ENCODE measurements around the gene CHURC1. TPM values are rescaled to one million over a fixed set of nuclear protein-coding genes. Genes with fewer than 3 reads are reported as not detected.
"Not testable (repeated sequence)": the region's sequence is repeated elsewhere in the genome, so short reads cannot be mapped to it uniquely, and the experiment has no call there.

The CHURC1 gene
- polyA plus RNA-seq, 4 donors = 46.6 to 79.0 (median 61.3) TPM

- no peak for DNase-seq (ENCODE audit: low read depth in 4 of 4, low spot score in 3 of 4)
These were observed 8.2 kb upstream of the CHURC1 start for GRCh38 chr14:64906022-64906421.

GRCh38 chr14:64910847-64911495, 3.3 kb upstream of the CHURC1 start:
- no peak for DNase-seq (ENCODE audit: low read depth in 4 of 4, low spot score in 3 of 4)

- no peak for DNase-seq (ENCODE audit: low read depth in 4 of 4, low spot score in 3 of 4)
These were observed 2.0 kb upstream of the CHURC1 start for GRCh38 chr14:64912261-64912660.

GRCh38 chr14:64913477-64913876, 778 bp upstream of the CHURC1 start:
- DNase-seq (ENCODE audit: low read depth in 4 of 4, low spot score in 3 of 4) = not testable (repeated sequence)

GRCh38 chr14:64915029-64915424, 772 bp downstream of the CHURC1 start:
- DNase-seq (ENCODE audit: low read depth in 4 of 4, low spot score in 3 of 4) = no peak

- DNase-seq (ENCODE audit: low read depth in 4 of 4, low spot score in 3 of 4) = no peak
These were observed 1.5 kb downstream of the CHURC1 start for GRCh38 chr14:64915797-64916196.

- no peak for DNase-seq (ENCODE audit: low read depth in 4 of 4, low spot score in 3 of 4)
These were observed 4.0 kb downstream of the CHURC1 start for GRCh38 chr14:64918216-64918615.

DNA sequence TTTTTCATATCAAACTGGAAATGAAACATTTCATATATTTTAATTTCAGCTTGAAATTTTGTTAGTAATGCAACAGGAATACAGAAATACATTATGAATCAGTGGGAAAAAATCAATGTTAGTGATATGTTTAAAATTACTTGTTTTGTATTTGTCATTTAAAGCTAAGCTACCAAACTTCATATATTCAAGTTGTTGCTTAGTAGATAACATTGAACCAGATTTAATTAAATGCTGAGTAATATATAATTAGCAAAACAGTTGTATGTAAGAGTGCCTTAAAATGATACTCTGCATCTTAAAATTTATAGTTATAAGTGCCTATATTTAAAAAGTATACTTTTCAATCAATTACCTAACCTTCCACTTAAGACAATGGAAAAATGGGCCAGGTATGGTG, 5.0 kb downstream of the CHURC1 start:
- DNase-seq (ENCODE audit: low read depth in 4 of 4, low spot score in 3 of 4) = no peak

- DNase-seq (ENCODE audit: low read depth in 4 of 4, low spot score in 3 of 4) = no peak
These were observed 5.4 kb downstream of the CHURC1 start for GRCh38 chr14:64919618-64920017.

DNA sequence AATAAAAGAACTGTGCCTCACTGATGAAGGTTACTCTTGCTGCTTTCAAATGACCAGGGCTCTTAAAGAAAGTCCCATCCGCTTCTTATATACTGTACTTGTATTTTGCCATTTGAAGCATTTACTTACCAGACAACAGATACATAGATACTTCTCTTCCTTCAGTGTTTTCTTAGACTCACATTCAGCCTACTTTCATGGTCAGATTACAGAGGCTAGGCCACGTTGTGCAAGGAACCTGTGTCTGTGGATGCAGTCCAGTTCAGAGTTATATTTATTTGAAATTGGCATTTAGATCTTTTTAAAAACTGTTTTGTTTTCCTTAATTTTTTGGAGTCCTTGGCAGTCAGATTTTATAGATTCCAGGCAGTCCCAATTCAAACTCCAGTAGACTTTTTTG, 6.2 kb downstream of the CHURC1 start:
- no peak for DNase-seq (ENCODE audit: low read depth in 4 of 4, low spot score in 3 of 4)

GRCh38 chr14:64923015-64923414, 8.8 kb downstream of the CHURC1 start:
- DNase-seq (ENCODE audit: low read depth in 4 of 4, low spot score in 3 of 4) = no peak

GRCh38 chr14:64926398-64926995, 12.2 kb downstream of the CHURC1 start:
- DNase-seq (ENCODE audit: low read depth in 4 of 4, low spot score in 3 of 4) = no peak

- DNase-seq (ENCODE audit: low read depth in 4 of 4, low spot score in 3 of 4) = no peak
These were observed 12.8 kb downstream of the CHURC1 start for GRCh38 chr14:64927031-64927430.

GRCh38 chr14:64928239-64929013, 14.2 kb downstream of the CHURC1 start:
- DNase-seq (ENCODE audit: low read depth in 4 of 4, low spot score in 3 of 4) = no peak

DNA sequence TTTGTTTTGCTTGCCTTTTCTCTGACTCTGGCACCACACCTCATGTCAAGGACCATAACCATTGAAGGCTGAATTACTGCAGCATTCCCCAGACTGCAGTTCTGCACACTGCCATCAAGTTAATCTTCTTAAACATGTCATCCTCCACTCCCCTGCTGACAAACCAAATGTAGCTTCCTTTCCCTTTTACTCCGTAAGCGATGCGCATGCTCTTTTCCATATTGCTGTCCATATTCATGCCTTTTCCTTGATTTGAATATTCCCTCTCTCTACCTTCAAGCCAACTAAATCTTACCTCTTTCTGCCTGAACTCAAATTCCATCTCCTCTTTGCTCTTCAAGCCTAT, 14.7 kb downstream of the CHURC1 start:
- DNase-seq (ENCODE audit: low read depth in 4 of 4, low spot score in 3 of 4) = no peak

DNA sequence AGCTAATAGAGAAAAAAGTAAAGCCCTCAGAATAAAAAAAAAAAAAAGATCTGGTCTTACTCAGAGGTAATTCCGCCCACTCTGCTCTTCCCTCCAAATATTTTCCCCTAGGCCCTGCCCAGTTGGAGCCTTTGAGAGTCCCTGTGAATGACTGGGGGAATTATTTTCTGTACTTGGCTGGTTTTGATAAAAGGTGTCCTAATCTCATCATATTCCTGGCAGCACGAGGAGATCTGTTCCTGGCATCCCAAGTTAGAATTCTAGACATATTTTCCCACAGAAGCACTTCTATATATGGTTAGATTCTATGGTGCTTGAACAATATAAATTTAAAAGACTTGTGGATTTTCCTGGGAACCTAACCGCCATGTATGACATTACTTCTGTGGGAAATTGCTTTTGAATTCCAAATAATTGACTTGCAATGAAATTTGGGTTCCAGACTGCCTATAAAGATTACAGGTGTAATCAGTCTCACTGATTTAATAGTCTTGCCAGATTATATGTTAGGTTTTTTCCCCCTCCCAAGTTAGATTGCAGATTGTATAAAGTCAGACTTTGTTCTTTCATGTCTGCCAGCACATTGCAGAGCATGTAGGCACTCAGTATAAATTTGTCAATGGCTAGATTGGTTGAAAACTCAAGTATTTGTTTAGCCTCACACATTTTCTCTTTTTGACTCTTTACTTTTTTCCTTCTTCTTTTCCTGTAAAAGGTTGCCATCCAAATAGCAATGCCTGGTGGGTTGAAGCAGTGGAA, 16.0 kb downstream of the CHURC1 start:
- DNase-seq (ENCODE audit: low read depth in 4 of 4, low spot score in 3 of 4) = no peak

DNA sequence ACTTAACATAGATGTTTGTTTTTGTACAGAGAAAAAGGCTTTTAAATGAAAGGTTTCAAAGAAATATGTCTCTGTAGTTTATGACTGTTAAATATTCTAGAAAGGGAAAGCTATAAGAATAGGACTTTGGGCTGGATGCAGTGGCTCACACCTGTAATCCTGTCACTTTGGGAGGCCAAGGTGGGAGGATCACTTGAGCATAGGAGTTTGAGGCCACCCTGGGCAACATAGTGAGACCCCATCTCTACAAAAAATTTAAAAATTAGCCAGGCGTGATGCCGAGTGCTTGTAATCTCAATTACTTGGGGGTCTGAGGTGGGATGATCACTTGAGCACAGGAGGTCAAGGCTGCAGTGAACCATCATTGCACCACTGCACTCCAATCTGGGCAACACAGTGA, 16.9 kb downstream of the CHURC1 start:
- no peak for DNase-seq (ENCODE audit: low read depth in 4 of 4, low spot score in 3 of 4)

DNA sequence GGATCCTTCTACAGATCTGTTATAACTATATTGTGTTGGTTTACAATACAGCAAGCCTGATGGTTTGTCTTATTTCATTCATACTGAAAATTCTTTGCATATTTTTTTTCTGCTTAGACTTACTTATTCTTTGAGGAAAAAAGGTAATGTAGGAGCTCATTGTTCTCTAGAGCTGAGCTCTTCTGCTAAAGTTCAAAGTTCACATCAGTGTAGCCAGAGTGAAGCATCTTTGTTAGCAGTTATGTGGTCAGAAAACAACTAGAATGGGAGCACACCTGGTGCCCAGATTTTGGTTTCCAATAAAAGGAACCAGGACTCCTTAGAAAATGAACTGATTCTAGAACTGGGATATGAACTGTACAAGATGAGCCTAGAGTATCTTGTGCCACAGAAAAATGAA, 18.0 kb downstream of the CHURC1 start:
- DNase-seq (ENCODE audit: low read depth in 4 of 4, low spot score in 3 of 4) = no peak

- DNase-seq (ENCODE audit: low read depth in 4 of 4, low spot score in 3 of 4) = no peak
These were observed 20.2 kb downstream of the CHURC1 start for GRCh38 chr14:64934338-64934929.

GRCh38 chr14:64935508-64935907, 21.3 kb downstream of the CHURC1 start:
- DNase-seq (ENCODE audit: low read depth in 4 of 4, low spot score in 3 of 4) = no peak

Data from left renal pelvis (tissue), 4 donors.